Smooth muscle cell (in vitro differentiated cells): ENCODE data around the gene FIBP. TPM values are rescaled to one million over a fixed set of nuclear protein-coding genes. Genes with fewer than 3 reads are reported as not detected.
A peak's percentile ranks its signal among the peaks of the same experiment; 100 is the strongest.

Source experiments
- DNase-seq: peaks from one replicate; lab custom pipeline; 2025; ENCODE audit not compliant: unreplicated experiment; lab: John Stamatoyannopoulos, UW
- H2AFZ ChIP-seq: fragments of 200-600 bp; sonication (generic); 2 replicates; pipeline ENCODE4 v1.6.0; 2016; ENCODE audit warnings: antibody characterized with exemption, low read depth, mild to moderate bottlenecking
- H3F3A ChIP-seq: fragments of 200-600 bp; sonication (generic); 2 replicates; pipeline ENCODE4 v1.6.0; 2017; ENCODE audit warnings: antibody characterized with exemption, low read depth
- H3K27ac ChIP-seq: fragments of 200-600 bp; sonication (generic); 2 replicates; pipeline ENCODE4 v1.5.1; 2016; ENCODE audit warnings: low read depth, mild to moderate bottlenecking
- H3K27me3 ChIP-seq: fragments of 200-600 bp; sonication (generic); 2 replicates; pipeline ENCODE4 v1.6.1; 2016; ENCODE audit warnings: low read depth, mild to moderate bottlenecking
- H3K36me3 ChIP-seq: fragments of 200-600 bp; sonication (generic); 2 replicates; pipeline ENCODE4 v1.5.1; 2016; ENCODE audit warnings: low read depth
- H3K4me1 ChIP-seq: fragments of 200-600 bp; sonication (generic); 2 replicates; pipeline ENCODE4 v1.5.1; 2016; ENCODE audit warnings: low read depth
- H3K4me2 ChIP-seq: fragments of 200-600 bp; sonication (generic); 2 replicates; pipeline ENCODE4 v1.6.0; 2016; ENCODE audit warnings: mild to moderate bottlenecking
- H3K4me3 ChIP-seq: fragments of 200-600 bp; sonication (generic); 2 replicates; pipeline ENCODE4 v1.5.1; 2016; ENCODE audit warnings: mild to moderate bottlenecking
- H3K79me2 ChIP-seq: fragments of 200-600 bp; sonication (generic); 2 replicates; pipeline ENCODE4 v1.6.0; 2016; ENCODE audit warnings: low read depth, mild to moderate bottlenecking
- H3K9ac ChIP-seq: fragments of 200-600 bp; sonication (generic); 2 replicates; pipeline ENCODE4 v1.6.0; 2016; ENCODE audit warnings: low read depth
- H3K9me3 ChIP-seq: fragments of 200-600 bp; sonication (generic); replicated peaks from 2 replicates; pipeline ENCODE4 v1.5.1; 2016; ENCODE audit warnings: low read depth
- H4K20me1 ChIP-seq: fragments of 200-600 bp; sonication (generic); 2 replicates; pipeline ENCODE4 v1.6.0; 2016; ENCODE audit warnings: low read depth
- CTCF ChIP-seq: fragments of 200-600 bp; sonication (generic); IDR thresholded peaks from 2 replicates; pipeline ENCODE4 v1.5.1; 2017; ENCODE audit warnings: borderline replicate concordance, mild to moderate bottlenecking, antibody characterized with exemption; ENCODE audit not compliant: insufficient read depth, poor library complexity, severe bottlenecking
- WGBS: methylation state at CpG from one replicate; pipeline ENCODE4 v1.1.7; 2016; ENCODE audit warnings: low lambda C conversion rate; 5-methylcytosine and 5-hydroxymethylcytosine counted together
- polyA plus RNA-seq: library from polyadenylated mRNA; unstranded; fragments of >200 nt; fragmentation: Nextera tagmentation; extraction: Ambion mirVana; gene quantifications from 2 replicates; pipeline ENCODE4 v1.2.1, GENCODE V29; 2016
- total RNA-seq: library from RNA; depleted of rRNA; stranded (reverse); fragments of >200 nt; gene quantifications from 2 replicates; pipeline ENCODE4 v1.2.3, GENCODE V29; 2014

FIBP gene
- total and polyA plus RNA-seq, 2 experiments from 2014 or later = 109 to 114 TPM

- no peak for DNase-seq
- TF ChIP-seq CTCF = no peak
- 91% methylated on average over 13 of the region's 13 CpGs for WGBS
These were observed 26.6 kb downstream of the FIBP start for GRCh38 chr11:65861533-65862183.

GRCh38 chr11:65861165-65861505, 27.1 kb downstream of the FIBP start:
- peak overlapping the region; percentile 96 for H3K4me3 ChIP-seq
- H3K4me1 ChIP-seq = peaks cover 11% of the 10 kb centered on the region
- no peak overlapping the region for H2AFZ ChIP-seq
- H3K27me3 ChIP-seq = no peaks in the 10 kb centered on the region
- WGBS = 7% methylated on average over 13 of the region's 14 CpGs
- TF ChIP-seq CTCF = no peak
- H3F3A ChIP-seq = peaks cover 40% of the 10 kb centered on the region
- peaks cover 44% of the 10 kb centered on the region for H3K79me2 ChIP-seq
- no peaks in the 10 kb centered on the region for H3K9me3 ChIP-seq
- H3K4me2 ChIP-seq = peak overlapping the region; percentile 88
- no peaks in the 10 kb centered on the region for H3K36me3 ChIP-seq
- peak overlapping the region; percentile 73 for H3K9ac ChIP-seq
- peak overlapping the region; percentile 83 for H3K27ac ChIP-seq
- no peak for DNase-seq
- H4K20me1 ChIP-seq = peaks cover 42% of the 10 kb centered on the region

More at GRCh38 chr11:65861533-65862183, 26.6 kb downstream of the FIBP start:
- Histone ChIP-seq H3K27me3 (no peaks in the 10 kb centered on the region), H3K9me3 (no peaks in the 10 kb centered on the region), H4K20me1 (peaks cover 42% of the 10 kb centered on the region), H3K27ac (peak overlapping the region; percentile 83), H2AFZ (no peak overlapping the region), H3K4me3 (peak overlapping the region; percentile 96), H3K79me2 (peaks cover 38% of the 10 kb centered on the region), H3K9ac (peak overlapping the region; percentile 73), H3K4me2 (peak overlapping the region; percentile 88), H3K36me3 (no peaks in the 10 kb centered on the region), H3K4me1 (peaks cover 8% of the 10 kb centered on the region), H3F3A (peaks cover 46% of the 10 kb centered on the region)

GRCh38 chr11:65860278-65861164, 27.8 kb downstream of the FIBP start, which contains the start of gene MUS81:
TSS of gene MUS81 (plus strand) at chr11:65860433. CDS start at chr11:65860754, 321 bp downstream.
- H3K4me1 ChIP-seq = peaks cover 16% of the 10 kb centered on the region
- TF ChIP-seq CTCF = peak; percentile 89
- H3K27ac ChIP-seq = peak within 1 kb of the TSS; percentile 83
- H3K4me2 ChIP-seq = peak within 1 kb of the TSS; percentile 88
- H3K9me3 ChIP-seq = no peaks in the 10 kb centered on the region
- WGBS = 2% methylated on average over 70 of the region's 78 CpGs
- peak within 1 kb of the TSS; percentile 96 for H3K4me3 ChIP-seq
- peaks cover 50% of the 10 kb centered on the region for H3K79me2 ChIP-seq
- H3K36me3 ChIP-seq = no peaks in the 10 kb centered on the region
- peaks cover 34% of the 10 kb centered on the region for H3F3A ChIP-seq
- H4K20me1 ChIP-seq = peaks cover 42% of the 10 kb centered on the region
- peak within 1 kb of the TSS; percentile 64 for H2AFZ ChIP-seq
- DNase-seq = peak; percentile 74
- peak within 1 kb of the TSS; percentile 73 for H3K9ac ChIP-seq
- no peaks in the 10 kb centered on the region for H3K27me3 ChIP-seq
